HG02571 (cell line): Measurements from ENCODE around the gene PARP16.

Experiments used
- ATAC-seq: cut with Tn5 transposase; IDR thresholded peaks from one replicate; pipeline ENCODE4 v1.9.1; 2021; ENCODE audit warnings: mild to moderate bottlenecking, moderate library complexity; ENCODE audit not compliant: unreplicated experiment

The PARP16 gene

DNA sequence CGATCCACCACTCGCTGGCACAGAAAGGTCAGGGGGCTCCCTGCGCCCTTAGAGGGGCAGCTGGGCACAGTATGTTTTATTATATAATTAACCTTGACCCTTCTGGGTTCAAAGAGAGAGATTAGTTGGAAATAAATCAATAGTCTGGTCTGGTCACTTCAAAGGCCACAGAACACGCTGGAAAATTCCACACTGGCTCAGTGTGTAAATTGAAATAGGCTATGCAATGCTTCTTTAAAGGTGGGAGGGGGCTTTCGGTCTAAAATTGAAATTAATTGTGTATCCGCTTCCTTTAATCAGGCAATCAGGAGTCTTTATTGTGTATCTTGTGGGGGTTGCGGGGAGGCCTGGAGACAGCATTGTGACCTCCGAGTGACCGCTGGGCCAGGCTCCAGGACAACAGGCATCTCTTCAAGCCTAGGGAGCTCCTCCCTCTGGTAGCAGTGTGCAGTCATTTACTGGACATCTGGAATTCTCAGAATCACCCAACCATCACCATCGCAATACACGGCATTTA is 25.8 kb upstream of the PARP16 start:
- no peak for ATAC-seq

GRCh38 chr15:65311760-65312159 is 25.1 kb upstream of the PARP16 start:
- no peak for ATAC-seq

DNA sequence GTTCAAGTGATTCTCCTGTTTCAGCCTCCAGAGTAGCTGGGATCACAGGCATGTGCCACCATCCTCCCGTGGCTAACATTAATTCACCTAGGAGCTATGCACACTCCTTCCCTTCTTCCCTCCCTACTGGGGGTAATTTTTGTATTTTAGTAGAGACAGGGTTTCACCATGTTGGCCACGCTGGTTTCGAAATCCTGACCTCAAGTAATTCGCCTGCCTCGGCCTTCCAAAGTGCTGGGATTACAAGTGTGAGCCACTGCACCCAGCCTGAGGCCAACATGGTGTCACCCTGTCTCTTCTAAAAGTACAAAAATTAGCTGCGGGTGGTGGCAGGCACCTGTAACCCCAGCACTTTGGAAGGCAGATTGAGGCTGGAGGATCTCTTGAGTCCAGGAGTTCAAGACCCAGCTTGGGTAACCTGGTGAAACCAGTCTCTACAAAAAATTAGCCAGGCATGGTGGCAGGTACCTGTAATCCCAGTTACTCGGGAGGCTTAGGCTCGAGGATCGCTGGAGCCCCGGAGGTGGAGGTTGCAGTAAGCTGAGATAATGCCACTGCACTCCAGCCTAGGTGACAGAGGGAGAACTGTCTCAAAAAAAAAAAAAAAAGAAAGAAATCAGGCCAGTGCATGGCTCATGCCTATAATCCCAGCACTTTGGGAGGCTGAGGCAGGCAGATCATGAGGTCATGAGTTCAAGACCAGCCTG is 23.9 kb upstream of the PARP16 start:
- ATAC-seq = no peak

DNA sequence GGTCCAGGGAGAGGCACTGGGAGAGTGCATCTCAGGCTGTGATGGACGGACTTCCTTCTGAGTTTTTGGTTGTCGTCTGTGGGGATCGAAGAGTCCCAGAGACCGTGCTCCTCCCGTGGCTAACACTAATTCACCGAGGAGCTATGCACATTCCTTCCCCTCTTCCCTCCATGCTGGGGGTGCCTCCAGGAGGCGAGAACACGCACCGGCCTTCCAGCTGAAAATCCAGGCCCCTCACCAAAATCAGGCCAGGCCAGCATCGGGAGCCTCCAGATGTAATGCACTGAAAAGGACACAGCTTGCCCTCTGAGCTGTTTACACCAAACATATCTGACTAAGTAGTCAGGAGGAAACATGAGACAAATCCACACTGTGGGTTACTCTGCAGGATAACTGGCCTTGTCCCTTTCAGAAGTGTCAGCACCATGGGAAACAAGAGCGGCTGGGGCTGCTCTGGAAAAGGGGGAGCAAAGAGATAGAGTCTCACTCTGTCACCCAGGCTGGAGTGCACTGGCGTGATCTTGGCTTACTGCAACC is 23.3 kb upstream of the PARP16 start:
- ATAC-seq = no peak

- no peak for ATAC-seq
Observed at GRCh38 chr15:65307978-65308377, 21.3 kb upstream of the PARP16 start.

GRCh38 chr15:65306551-65306950 is 19.9 kb upstream of the PARP16 start:
- ATAC-seq = no peak

DNA sequence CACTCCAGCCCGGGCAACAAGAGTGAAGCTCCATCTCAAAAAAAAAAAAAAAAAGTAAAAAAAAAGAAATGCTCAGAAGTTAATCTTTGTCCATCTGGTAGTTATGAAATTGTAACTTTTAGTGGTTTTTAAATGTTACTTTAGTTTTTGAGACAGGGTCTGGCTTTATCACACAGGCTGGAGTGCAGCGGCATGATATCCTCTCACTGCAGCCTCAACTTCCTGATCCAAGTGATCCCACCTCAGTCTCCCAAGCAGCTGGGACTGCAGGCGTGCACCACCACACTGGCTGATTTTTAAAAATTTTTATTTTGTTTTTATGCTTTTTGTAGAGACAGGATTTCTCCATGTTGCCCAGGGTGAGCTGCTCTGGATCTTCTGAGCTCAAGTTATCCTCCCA is 19.1 kb upstream of the PARP16 start:
- ATAC-seq = no peak

GRCh38 chr15:65305150-65305758 is 18.6 kb upstream of the PARP16 start:
- ATAC-seq = no peak

DNA sequence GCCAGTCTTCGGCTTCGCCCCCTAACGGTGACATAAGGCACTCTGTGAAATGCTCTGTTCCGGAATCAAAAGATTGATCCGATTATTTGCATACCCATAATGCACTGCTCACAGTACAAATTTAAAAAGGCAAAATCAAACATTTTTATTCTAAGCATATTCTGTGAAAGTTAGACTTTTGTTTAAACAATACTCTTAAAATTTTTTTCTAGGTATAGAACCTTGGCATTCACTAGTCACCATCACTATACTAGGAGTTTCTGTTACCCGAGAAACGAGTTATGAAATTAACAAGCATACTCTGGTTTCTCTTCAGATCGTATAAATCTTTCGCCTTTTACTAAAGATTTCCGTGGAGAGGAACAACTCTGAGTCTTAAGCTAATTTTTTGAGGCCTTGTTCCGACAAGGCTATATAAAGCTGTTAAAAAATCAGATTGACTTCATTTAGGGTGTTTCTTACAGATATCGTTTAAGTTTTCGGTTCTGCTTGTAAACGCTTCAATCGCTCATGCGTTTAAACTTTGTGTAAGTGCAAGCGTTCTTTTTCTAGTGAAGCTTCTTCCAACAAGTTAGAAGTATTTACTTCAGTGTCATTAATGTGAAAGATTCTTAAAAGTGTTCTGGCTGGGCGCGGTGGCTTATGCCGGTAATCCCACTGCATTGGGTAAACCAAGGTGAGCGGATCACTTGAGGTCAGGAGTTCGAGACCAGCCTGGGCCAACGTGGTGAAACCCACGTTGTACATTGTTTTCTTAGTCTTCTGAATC is 17.9 kb upstream of the PARP16 start, which contains the start of gene RNU5B-1:
RNU5B-1 (plus strand) TSS at position 297 of the 769 bp plus-strand sequence.
- ATAC-seq = peak; percentile 58

GRCh38 chr15:65303687-65304380 is 17.2 kb upstream of the PARP16 start:
- ATAC-seq = peak; percentile 6

- ATAC-seq = no peak
Observed at GRCh38 chr15:65302061-65302460, 15.4 kb upstream of the PARP16 start.

DNA sequence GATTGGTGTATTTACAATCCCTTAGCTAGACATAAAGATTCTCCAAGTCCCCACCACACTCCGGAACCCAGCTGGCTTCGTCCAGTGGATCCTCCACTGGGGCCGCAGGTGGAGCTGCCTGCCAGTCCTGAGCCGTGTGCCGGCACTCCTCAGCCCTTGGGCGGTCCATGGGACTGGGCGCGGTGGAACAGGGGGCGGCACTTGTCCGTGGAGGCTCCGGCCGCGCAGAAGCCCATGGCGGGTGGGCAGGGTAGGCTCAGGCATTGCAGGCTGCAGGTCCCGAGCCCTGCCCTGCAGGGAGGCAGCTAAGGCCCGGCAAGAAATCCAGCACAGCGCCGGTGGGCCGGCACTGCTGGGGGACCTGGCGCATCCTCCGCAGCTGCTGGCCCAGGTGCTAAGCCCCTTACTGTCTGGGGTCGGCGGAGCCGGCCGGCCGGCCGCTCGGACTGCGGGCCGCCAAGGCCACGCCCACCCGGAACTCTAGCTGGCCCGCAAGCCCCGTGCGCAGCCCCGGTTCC is 14.3 kb upstream of the PARP16 start:
- ATAC-seq = no peak

- no peak for ATAC-seq
Observed at GRCh38 chr15:65298731-65299130, 12.0 kb upstream of the PARP16 start.

GRCh38 chr15:65292938-65293518 is 6.3 kb upstream of the PARP16 start:
- ATAC-seq = no peak

- no peak for ATAC-seq
Observed at GRCh38 chr15:65290228-65290627, 3.5 kb upstream of the PARP16 start.

- ATAC-seq = no peak
Observed at GRCh38 chr15:65289261-65289854, 2.7 kb upstream of the PARP16 start.

DNA sequence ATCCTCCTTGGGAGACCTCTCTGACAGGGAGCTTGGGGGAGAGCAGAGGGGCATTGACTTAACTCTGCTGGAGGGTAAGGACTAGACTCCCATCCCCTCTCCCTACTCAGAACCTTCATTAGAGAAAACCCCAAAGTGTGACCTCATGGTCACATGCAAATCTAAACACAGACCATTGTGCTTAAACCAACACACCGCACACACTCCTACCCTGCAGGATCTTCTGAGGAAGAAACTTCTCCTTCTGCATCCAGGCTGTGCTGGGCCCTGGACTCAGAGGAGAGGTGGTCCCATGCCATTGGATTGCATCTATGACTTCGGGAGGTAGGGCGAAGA is 805 bp upstream of the PARP16 start:
- no peak for ATAC-seq

DNA sequence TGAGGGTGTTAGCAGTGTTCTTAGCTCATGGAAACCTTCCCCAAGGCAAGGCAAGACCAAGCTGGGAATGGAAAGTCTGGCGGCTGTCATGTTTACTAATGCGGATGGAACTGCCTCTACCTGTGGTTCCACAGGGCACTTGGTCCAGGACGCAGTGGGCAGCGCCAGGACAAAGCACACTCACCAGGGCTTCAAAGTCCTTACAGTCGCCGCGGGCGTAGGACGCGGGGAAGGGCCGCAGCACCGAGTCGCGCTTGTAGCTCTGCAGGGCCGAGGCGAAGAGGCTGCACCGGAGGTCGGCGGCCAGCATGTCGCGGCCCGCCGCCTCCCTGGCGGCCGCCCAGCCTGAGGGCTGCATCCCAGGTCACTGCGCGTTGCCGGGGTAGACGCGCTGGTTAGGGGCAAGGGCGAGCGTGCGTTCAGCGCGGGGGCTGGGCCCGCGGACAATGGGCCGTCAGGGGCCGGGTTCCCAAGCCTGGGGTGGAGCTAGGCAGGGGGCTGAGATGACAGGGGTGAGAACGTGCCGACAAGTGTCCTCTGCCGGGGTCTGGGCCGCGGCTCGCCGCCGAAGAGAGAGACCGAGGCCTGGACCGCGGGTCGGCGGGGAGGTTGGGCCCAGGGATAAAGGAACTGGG is 497 bp downstream of the PARP16 start:
- ATAC-seq = peak; percentile 31

GRCh38 chr15:65285291-65286068 is 1.2 kb downstream of the PARP16 start:
- ATAC-seq = no peak
